Cardiac fibroblast (primary cell): ENCODE data around the gene FMNL2.
A peak's percentile ranks its signal among the peaks of the same experiment; 100 is the strongest.

Source experiments
- DNase-seq, 2 donors: peaks; one replicate each; pipeline versions ENCODE4 v3.0.0 to v3.0.0-alpha.2; 2010; ENCODE audit warnings: low read depth in 2 of 2
- H3K4me3 ChIP-seq, 2 donors: replicated peaks in 1 of 2; 1 replicate in 1 of 2; 2 replicates in 1 of 2; pipeline ENCODE4 v1.5.1; 2011; ENCODE audit warnings: low read depth in 2 of 2, low read length in 2 of 2, mild to moderate bottlenecking in 2 of 2, moderate library complexity in 1 of 2
- TF ChIP-seq, protein P1 (sequence below): IDR thresholded peaks from one replicate; pipeline ENCODE4 v1.5.1; 2011; ENCODE audit warnings: low read depth, mild to moderate bottlenecking, low read length, inconsistent platforms

FMNL2 gene

GRCh38 chr2:152510621-152511020, 175.6 kb downstream of the FMNL2 start:
- TF ChIP-seq, protein P1, sequence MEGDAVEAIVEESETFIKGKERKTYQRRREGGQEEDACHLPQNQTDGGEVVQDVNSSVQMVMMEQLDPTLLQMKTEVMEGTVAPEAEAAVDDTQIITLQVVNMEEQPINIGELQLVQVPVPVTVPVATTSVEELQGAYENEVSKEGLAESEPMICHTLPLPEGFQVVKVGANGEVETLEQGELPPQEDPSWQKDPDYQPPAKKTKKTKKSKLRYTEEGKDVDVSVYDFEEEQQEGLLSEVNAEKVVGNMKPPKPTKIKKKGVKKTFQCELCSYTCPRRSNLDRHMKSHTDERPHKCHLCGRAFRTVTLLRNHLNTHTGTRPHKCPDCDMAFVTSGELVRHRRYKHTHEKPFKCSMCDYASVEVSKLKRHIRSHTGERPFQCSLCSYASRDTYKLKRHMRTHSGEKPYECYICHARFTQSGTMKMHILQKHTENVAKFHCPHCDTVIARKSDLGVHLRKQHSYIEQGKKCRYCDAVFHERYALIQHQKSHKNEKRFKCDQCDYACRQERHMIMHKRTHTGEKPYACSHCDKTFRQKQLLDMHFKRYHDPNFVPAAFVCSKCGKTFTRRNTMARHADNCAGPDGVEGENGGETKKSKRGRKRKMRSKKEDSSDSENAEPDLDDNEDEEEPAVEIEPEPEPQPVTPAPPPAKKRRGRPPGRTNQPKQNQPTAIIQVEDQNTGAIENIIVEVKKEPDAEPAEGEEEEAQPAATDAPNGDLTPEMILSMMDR = no peak
- H3K4me3 ChIP-seq = no peak overlapping the region
- no peak for DNase-seq

- DNase-seq = no peak
- H3K4me3 ChIP-seq = no peak overlapping the region
- TF ChIP-seq, protein P1 = no peak
These were observed 177.0 kb downstream of the FMNL2 start for GRCh38 chr2:152511981-152512380.

DNA sequence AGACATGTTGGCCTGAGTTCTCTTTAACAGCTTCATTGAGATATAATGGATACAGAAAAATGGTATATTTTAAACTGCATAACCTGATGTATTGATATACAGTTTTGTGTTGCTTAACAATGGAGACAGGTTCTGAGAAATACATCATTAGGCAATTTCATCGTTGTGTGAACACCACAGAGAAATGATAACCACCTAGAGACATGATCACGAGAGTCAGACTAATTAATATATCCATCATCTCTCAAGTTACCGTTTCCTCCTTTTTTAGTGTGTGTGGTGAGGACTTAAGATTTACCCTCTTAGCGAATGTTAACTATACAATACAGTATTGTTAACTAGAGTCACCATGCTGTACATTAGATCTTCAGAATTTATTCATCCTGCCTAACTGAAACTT, 178.1 kb downstream of the FMNL2 start:
- no peak for DNase-seq
- H3K4me3 ChIP-seq = no peak overlapping the region
- TF ChIP-seq, protein P1 = no peak

GRCh38 chr2:152513681-152514080, 178.7 kb downstream of the FMNL2 start:
- peak; percentile 35 to 84 for DNase-seq
- H3K4me3 ChIP-seq = no peak overlapping the region
- TF ChIP-seq, protein P1 = no peak

DNA sequence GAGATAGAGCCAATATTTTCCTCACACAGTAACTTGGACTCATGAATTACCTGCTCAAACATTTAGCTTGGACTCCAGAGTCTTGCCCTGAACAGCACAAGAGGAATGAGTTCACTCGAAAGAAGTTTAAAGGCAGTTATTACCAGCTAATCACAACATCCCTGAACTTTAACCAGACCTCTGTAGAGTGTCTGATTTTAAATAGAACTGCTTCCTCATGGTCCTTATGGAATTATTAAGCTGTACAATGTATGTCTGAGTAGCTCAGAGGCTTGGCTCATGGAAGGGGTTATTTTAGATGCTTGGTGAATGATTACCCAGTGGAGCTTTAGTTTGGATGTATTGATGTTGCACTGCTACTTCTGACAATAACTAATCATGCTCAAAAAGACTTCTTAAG, 183.1 kb downstream of the FMNL2 start:
- no peak for DNase-seq
- TF ChIP-seq, protein P1 = no peak
- H3K4me3 ChIP-seq = no peak overlapping the region

- TF ChIP-seq, protein P1 = no peak
- no peak overlapping the region for H3K4me3 ChIP-seq
- no peak for DNase-seq
These were observed 183.9 kb downstream of the FMNL2 start for GRCh38 chr2:152518641-152519580.
